Karpas-422 (cell line): ENCODE data around the gene PLEKHH1. TPM values are rescaled to one million over a fixed set of nuclear protein-coding genes. Genes with fewer than 3 reads are reported as not detected.

Source experiments
- DNase-seq: peaks from one replicate; pipeline ENCODE4 v3.0.0-alpha.2; 2015
- H2AFZ ChIP-seq: fragments of 200-600 bp; sonication (generic); 2 replicates; pipeline ENCODE4 v1.6.1; 2014; ENCODE audit warnings: antibody characterized with exemption, low read length, mixed read lengths
- H3K27ac ChIP-seq: fragments of 200-600 bp; sonication (generic); 2 replicates; pipeline ENCODE4 v1.5.1; 2014; ENCODE audit warnings: mild to moderate bottlenecking, low read length, moderate library complexity
- H3K27me3 ChIP-seq: fragments of 200-600 bp; sonication (generic); 2 replicates; pipeline ENCODE4 v1.6.1; 2014; ENCODE audit warnings: low read length, mixed read lengths
- H3K36me3 ChIP-seq: fragments of 200-600 bp; sonication (generic); 2 replicates; pipeline ENCODE4 v1.6.1; 2014; ENCODE audit warnings: low read length, mixed read lengths; ENCODE audit not compliant: insufficient read depth
- H3K4me1 ChIP-seq: fragments of 200-600 bp; sonication (generic); 2 replicates; pipeline ENCODE4 v1.6.1; 2014; ENCODE audit warnings: mild to moderate bottlenecking, low read length, mixed read lengths
- H3K4me2 ChIP-seq: fragments of 200-600 bp; sonication (generic); 2 replicates; pipeline ENCODE4 v1.6.1; 2014; ENCODE audit warnings: low read length, low read depth, mild to moderate bottlenecking; ENCODE audit not compliant: poor library complexity, severe bottlenecking
- H3K4me3 ChIP-seq: fragments of 200-600 bp; sonication (generic); 2 replicates; pipeline ENCODE4 v1.5.1; 2014; ENCODE audit warnings: mild to moderate bottlenecking, antibody characterized with exemption, low read length, mixed read lengths
- H3K79me2 ChIP-seq: fragments of 200-600 bp; sonication (generic); 2 replicates; pipeline ENCODE4 v1.6.1; 2014; ENCODE audit warnings: mild to moderate bottlenecking, low read length, mixed read lengths
- H3K9ac ChIP-seq: fragments of 200-600 bp; sonication (generic); 2 replicates; pipeline ENCODE4 v1.6.0; 2014; ENCODE audit warnings: low read length
- H3K9me2 ChIP-seq: fragments of 200-600 bp; sonication (generic), shearing (Covaris generic); replicated peaks from 2 replicates; pipeline ENCODE4 v1.6.0; 2014; ENCODE audit warnings: mild to moderate bottlenecking, low read length, moderate library complexity; ENCODE audit not compliant: insufficient read depth
- H3K9me3 ChIP-seq: fragments of 300-700, 200-600 bp; sonication (generic); 2 replicates; pipeline ENCODE4 v1.6.1; 2014; ENCODE audit warnings: low read length, mixed read lengths
- H4K20me1 ChIP-seq: fragments of 200-600 bp; sonication (generic); 2 replicates; pipeline ENCODE4 v1.6.1; 2014; ENCODE audit warnings: mild to moderate bottlenecking, antibody characterized with exemption, low read length, low read depth; ENCODE audit not compliant: insufficient read depth
- total RNA-seq: library from RNA; depleted of rRNA; stranded (reverse); fragments of >200 nt; shearing (Covaris generic); gene quantifications from 2 replicates; pipeline ENCODE4 v1.2.3, GENCODE V29; 2014; ENCODE audit warnings: low replicate concordance

PLEKHH1 gene
- total RNA-seq, 1 experiment from 2014 or later = 3.7 TPM

DNA sequence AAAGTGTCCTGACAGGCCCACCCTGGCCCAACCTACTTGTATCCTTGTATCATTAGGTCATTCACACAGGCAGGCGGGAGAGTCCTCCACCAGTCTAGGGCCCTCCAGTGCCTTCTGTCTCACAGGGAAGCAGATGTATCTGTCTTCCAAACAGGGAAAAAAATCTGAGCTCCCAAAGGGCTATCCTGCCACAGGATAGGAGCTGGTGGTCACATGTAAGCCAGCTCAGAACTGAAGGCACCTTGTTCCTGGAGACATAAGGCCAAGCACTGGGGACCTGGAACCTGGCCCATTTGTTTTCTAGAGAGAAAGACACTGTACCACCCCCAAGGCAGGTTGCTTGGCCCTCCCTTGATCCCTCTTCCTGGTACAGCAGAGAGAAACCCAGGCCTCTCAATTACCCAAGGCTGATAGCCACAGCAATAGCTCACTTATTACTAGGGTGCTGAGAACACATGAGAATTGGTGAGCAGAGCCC lies 19.4 kb upstream of the PLEKHH1 start:
- H3K9me3 ChIP-seq = no peaks in the 10 kb centered on the region
- peaks cover 50% of the 10 kb centered on the region for H3K79me2 ChIP-seq
- H2AFZ ChIP-seq = no peak overlapping the region
- peak overlapping the region; percentile 91 for H3K27ac ChIP-seq
- H3K4me3 ChIP-seq = peak overlapping the region; percentile 79
- H3K4me1 ChIP-seq = peaks cover 69% of the 10 kb centered on the region
- H3K9me2 ChIP-seq = no peaks in the 10 kb centered on the region
- no peaks in the 10 kb centered on the region for H4K20me1 ChIP-seq
- no peaks in the 10 kb centered on the region for H3K36me3 ChIP-seq
- peak; percentile 82 for DNase-seq
- peak overlapping the region; percentile 78 for H3K4me2 ChIP-seq
- peak overlapping the region; percentile 87 for H3K9ac ChIP-seq
- no peaks in the 10 kb centered on the region for H3K27me3 ChIP-seq

DNA sequence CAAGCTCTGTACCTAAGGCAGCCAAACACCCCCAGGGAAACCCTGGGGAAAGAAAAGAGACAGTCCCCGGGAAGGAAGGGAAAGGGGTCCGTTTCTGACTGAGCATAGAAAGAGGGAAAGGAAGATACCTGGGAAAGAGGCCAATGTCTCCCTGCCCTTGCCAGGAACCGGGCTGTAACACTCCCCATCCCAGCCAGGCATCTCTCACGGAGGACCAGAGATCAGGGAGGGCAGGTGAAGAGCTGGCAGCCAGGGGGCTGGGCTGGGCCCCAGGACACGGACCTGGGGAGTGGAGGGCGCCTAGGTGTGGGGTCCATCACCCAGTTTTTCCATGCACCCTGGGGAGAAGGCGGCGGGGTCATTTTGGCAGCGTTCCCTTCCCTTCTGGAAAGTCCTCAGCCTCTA lies 18.9 kb upstream of the PLEKHH1 start:
- H3K79me2 ChIP-seq = peaks cover 45% of the 10 kb centered on the region
- H2AFZ ChIP-seq = no peak overlapping the region; the same call in 1 of the 2 replicates
- peak overlapping the region; percentile 79 for H3K4me3 ChIP-seq
- no peaks in the 10 kb centered on the region for H3K9me2 ChIP-seq
- H3K4me1 ChIP-seq = peaks cover 69% of the 10 kb centered on the region
- peak; percentile 53 for DNase-seq
- H3K9me3 ChIP-seq = no peaks in the 10 kb centered on the region
- H4K20me1 ChIP-seq = no peaks in the 10 kb centered on the region
- peak overlapping the region; percentile 78 for H3K4me2 ChIP-seq
- peak overlapping the region; percentile 87 for H3K9ac ChIP-seq
- H3K27ac ChIP-seq = peak overlapping the region; percentile 91
- no peaks in the 10 kb centered on the region for H3K27me3 ChIP-seq
- no peaks in the 10 kb centered on the region for H3K36me3 ChIP-seq

DNA sequence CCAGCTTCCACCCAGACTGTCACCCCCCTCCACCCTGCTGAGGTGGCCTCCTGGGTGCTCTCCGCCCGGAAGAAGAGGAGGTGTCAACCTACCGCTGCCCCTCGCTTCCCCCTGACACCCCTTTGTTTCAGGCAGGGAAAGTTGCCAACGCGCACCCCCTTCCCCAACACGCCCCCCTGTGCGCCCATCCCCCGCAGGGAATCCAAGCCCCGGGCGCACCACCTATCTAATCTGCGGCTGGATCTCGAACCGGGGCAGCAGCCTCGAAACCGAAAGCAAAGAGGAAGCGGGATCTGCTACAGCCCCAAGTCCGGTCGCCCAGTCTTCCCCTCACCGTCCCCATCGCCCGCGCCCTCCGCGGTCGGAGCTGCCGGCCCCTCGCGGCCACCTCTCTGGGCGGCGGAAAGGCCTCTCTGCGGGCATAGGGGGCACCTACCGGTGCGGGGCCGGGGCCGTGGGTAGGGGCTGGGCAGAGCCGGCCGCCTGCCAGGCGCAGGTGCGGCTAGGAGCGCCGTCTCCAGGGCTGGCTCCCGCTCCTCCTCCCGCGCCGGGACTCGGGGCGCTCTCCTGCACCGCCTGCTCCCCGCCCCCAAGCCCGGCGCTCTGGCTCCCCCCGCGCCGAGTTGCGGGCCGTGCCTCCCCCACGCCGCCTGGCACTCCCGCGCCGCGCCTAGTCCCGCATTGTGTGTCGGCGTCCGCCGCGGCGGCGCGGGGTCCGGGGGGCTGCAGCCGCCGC lies 18.3 kb upstream of the PLEKHH1 start:
- DNase-seq = peak; percentile 89

DNA sequence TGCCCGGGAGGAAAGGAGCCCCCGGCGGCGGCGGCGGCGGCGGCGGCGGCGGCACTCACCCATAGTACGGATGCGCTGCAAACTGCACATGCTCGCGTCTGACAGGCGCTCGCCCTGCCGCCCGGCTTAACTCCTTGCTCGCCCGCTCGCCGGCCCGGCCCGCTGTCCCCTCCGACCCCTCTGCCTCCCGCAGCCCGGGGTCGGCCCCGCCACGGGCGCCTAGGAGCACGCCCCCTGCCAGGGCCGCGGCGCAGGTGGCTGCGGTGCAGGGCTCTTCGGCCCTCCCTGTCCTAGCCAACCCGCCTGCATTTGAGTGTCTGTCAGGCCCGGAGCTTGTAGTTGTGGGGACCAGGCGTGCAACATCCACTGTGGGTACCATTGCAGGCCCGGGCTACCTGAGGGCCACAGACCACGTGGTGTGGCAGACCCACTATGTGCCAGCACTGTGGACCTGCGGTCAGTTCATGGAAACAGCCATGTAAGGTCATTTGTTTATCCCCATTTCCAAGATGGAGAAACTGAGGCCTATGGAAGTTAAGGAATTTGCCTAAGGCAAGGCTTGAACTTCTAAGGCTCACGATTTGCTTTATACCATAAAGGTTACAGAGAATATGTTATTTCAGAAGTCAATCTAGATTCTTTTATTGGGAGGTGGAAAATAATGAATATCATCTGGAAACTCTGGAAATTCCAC lies 17.6 kb upstream of the PLEKHH1 start:
- peak overlapping the region; percentile 79 for H3K4me3 ChIP-seq
- peak overlapping the region; percentile 78 for H3K4me2 ChIP-seq
- H3K79me2 ChIP-seq = peaks cover 35% of the 10 kb centered on the region
- peak; percentile 84 for DNase-seq
- H2AFZ ChIP-seq = peak overlapping the region; percentile 19
- peak overlapping the region; percentile 91 for H3K27ac ChIP-seq
- peak overlapping the region; percentile 87 for H3K9ac ChIP-seq
- no peaks in the 10 kb centered on the region for H3K9me3 ChIP-seq
- peaks cover 66% of the 10 kb centered on the region for H3K4me1 ChIP-seq
- H3K9me2 ChIP-seq = no peaks in the 10 kb centered on the region
- H3K27me3 ChIP-seq = no peaks in the 10 kb centered on the region
- H4K20me1 ChIP-seq = no peaks in the 10 kb centered on the region
- H3K36me3 ChIP-seq = no peaks in the 10 kb centered on the region

More for the DNA sequence above, 18.3 kb upstream of the PLEKHH1 start:
- H3K9me3 ChIP-seq = no peaks in the 10 kb centered on the region
- no peaks in the 10 kb centered on the region for H3K36me3 ChIP-seq
- H3K9ac ChIP-seq = peak overlapping the region; percentile 87
- peaks cover 69% of the 10 kb centered on the region for H3K4me1 ChIP-seq
- no peaks in the 10 kb centered on the region for H3K27me3 ChIP-seq
- H3K9me2 ChIP-seq = no peaks in the 10 kb centered on the region
- peak overlapping the region; percentile 78 for H3K4me2 ChIP-seq
- H3K79me2 ChIP-seq = peaks cover 41% of the 10 kb centered on the region
- peak overlapping the region; percentile 29; the same call in 1 of the 2 replicates for H2AFZ ChIP-seq
- peak overlapping the region; percentile 91 for H3K27ac ChIP-seq
- peak overlapping the region; percentile 79 for H3K4me3 ChIP-seq
- H4K20me1 ChIP-seq = no peaks in the 10 kb centered on the region

DNA sequence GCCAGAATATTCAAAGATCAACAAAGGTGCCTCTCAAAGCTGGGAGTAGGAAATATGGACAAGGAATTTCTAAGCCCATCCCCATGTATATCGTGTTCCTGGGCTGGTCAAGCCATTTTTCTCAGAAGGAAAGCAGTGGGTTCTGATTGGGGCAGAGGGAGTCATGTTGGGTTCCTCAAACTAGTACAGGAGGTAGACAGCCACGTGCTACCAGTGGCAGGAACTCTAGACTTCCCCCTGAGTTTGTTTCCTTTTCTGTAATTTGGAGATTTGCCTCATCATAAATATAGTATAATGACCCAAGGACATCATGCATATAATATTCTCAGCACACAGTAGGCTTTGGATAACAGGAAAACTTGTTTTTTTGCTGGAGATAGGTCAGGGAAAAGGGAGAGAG lies 16.4 kb upstream of the PLEKHH1 start:
- Histone ChIP-seq H3K36me3 (no peaks in the 10 kb centered on the region), H3K27ac (no peak overlapping the region), H4K20me1 (no peaks in the 10 kb centered on the region), H3K9me3 (no peaks in the 10 kb centered on the region), H2AFZ (0 out of 2 replicates have a peak overlapping the region, but pooled peaks have one; percentile 19), H3K9ac (no peak overlapping the region), H3K4me2 (peak overlapping the region; percentile 78), H3K4me1 (peaks cover 55% of the 10 kb centered on the region), H3K27me3 (no peaks in the 10 kb centered on the region), H3K79me2 (peaks cover 24% of the 10 kb centered on the region), H3K9me2 (no peaks in the 10 kb centered on the region), H3K4me3 (no peak overlapping the region)
- peak; percentile 67 for DNase-seq

DNA sequence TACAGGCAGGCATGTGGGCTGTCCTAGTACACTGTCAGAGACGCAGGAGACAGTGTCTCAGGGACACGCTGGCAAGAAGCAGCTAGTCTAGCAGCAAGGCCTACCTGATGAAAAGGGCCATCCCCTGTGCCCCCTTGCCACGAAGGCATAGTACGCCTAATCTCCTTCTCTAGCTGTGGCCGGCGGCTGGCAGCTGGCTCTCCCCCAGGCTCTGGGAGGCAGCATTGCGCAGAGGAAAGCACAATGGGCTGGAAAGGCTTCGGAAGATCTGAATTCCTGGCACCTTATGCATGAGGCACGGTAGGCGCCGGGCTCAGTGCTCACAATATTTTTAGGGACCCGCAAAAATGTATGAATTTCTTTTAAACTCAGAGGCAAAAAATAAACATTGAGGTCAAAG lies 16.0 kb upstream of the PLEKHH1 start:
- no peak overlapping the region for H3K4me2 ChIP-seq
- H2AFZ ChIP-seq = 0 out of 2 replicates have a peak overlapping the region, but pooled peaks have one; percentile 19
- no peak overlapping the region for H3K27ac ChIP-seq

DNA sequence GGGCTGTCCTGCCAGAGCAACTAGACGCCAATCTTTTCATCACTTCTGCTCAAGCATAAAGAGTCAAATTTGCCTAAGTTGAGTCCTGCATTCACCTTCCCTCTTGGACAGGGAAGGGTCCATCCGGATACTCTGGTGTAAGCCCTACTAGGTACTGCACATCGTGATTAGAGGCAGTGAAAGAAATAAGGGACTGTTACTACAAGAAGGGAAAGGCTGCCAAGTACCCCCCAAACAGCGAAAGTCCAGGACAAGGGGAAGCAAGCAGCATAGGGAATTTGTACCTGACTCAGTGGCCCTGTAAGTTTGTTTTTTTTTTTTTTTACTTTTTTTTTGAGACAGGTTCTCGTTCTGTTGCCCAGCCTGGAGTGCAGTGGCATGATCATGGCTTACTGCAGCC lies 13.7 kb upstream of the PLEKHH1 start:
- H3K9me2 ChIP-seq = no peaks in the 10 kb centered on the region

More for the DNA sequence above, 16.0 kb upstream of the PLEKHH1 start:
- no peak for DNase-seq
- H3K9ac ChIP-seq = no peak overlapping the region
- H3K4me3 ChIP-seq = no peak overlapping the region
- no peaks in the 10 kb centered on the region for H3K9me2 ChIP-seq
- H3K4me1 ChIP-seq = peaks cover 51% of the 10 kb centered on the region
- no peaks in the 10 kb centered on the region for H3K36me3 ChIP-seq
- peaks cover 20% of the 10 kb centered on the region for H3K79me2 ChIP-seq
- no peaks in the 10 kb centered on the region for H4K20me1 ChIP-seq
- no peaks in the 10 kb centered on the region for H3K9me3 ChIP-seq
- no peaks in the 10 kb centered on the region for H3K27me3 ChIP-seq

DNA sequence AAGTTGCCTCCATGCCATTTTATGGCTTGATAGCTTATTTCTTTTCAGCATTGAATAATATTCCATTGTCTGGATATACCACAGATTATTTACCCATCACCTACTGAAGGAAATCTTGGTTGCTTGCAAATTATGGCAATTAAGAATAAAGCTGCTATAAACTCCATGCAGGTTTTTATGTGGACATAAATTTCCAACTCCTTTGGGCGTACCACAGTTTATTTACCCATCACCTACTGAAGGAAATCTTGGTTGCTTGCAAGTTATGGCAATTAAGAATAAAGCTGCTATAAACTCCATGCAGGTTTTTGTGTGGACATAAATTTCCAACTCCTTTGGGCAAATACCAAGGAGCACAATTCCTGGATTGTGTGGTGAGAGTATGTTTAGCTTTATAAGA lies 12.6 kb upstream of the PLEKHH1 start:
- Histone ChIP-seq H3K9me3 (no peaks in the 10 kb centered on the region), H3K9me2 (no peaks in the 10 kb centered on the region), H3K27me3 (no peaks in the 10 kb centered on the region), H2AFZ (no peak overlapping the region), H3K36me3 (no peaks in the 10 kb centered on the region), H3K27ac (no peak overlapping the region), H3K9ac (no peak overlapping the region), H3K4me1 (peaks cover 31% of the 10 kb centered on the region), H3K4me3 (no peak overlapping the region), H3K79me2 (no peaks in the 10 kb centered on the region), H4K20me1 (no peaks in the 10 kb centered on the region), H3K4me2 (no peak overlapping the region)
- DNase-seq = no peak

More for the DNA sequence above, 13.7 kb upstream of the PLEKHH1 start:
- Histone ChIP-seq H4K20me1 (no peaks in the 10 kb centered on the region), H3K36me3 (no peaks in the 10 kb centered on the region), H2AFZ (no peak overlapping the region), H3K27me3 (no peaks in the 10 kb centered on the region), H3K4me1 (peaks cover 30% of the 10 kb centered on the region), H3K79me2 (no peaks in the 10 kb centered on the region), H3K9me3 (no peaks in the 10 kb centered on the region), H3K27ac (no peak overlapping the region), H3K4me2 (no peak overlapping the region), H3K4me3 (no peak overlapping the region), H3K9ac (no peak overlapping the region)
- no peak for DNase-seq
